Glutamatergic neuron (in vitro differentiated cells): Measurements from ENCODE around the gene SGF29. TPM values are rescaled to one million over a fixed set of nuclear protein-coding genes. Genes with fewer than 3 reads are reported as not detected.

Experiments
- DNase-seq: peaks from one replicate; pipeline ENCODE4 v3.0.0; 2022
- H3K27ac Mint-ChIP-seq: one replicate; pipeline ENCODE4 v1.8.0; 2020; ENCODE audit warnings: mild to moderate bottlenecking, mixed read lengths, inconsistent platforms; ENCODE audit not compliant: unreplicated experiment
- H3K27me3 Mint-ChIP-seq: one replicate; pipeline ENCODE4 v1.8.0; 2020; ENCODE audit warnings: mild to moderate bottlenecking, moderate library complexity, mixed read lengths, inconsistent platforms; ENCODE audit not compliant: unreplicated experiment
- H3K36me3 Mint-ChIP-seq: one replicate; pipeline ENCODE4 v1.8.0; 2020; ENCODE audit warnings: mild to moderate bottlenecking, mixed read lengths, inconsistent platforms; ENCODE audit not compliant: unreplicated experiment
- H3K4me1 Mint-ChIP-seq: one replicate; pipeline ENCODE4 v1.8.0; 2020; ENCODE audit warnings: mild to moderate bottlenecking, low read depth, mixed read lengths, inconsistent platforms; ENCODE audit not compliant: unreplicated experiment
- H3K4me3 Mint-ChIP-seq: one replicate; pipeline ENCODE4 v1.8.0; 2020; ENCODE audit warnings: mild to moderate bottlenecking, mixed read lengths, inconsistent platforms; ENCODE audit not compliant: unreplicated experiment
- H3K9me3 Mint-ChIP-seq: one replicate; pipeline ENCODE4 v1.8.0; 2020; ENCODE audit warnings: mild to moderate bottlenecking, moderate library complexity, mixed read lengths, inconsistent platforms; ENCODE audit not compliant: unreplicated experiment
- CTCF ChIP-seq: fragments of 200-600 bp; sonication (generic); IDR thresholded peaks from one replicate; pipeline ENCODE4 v1.5.0; 2021; ENCODE audit not compliant: partially characterized antibody, unreplicated experiment
- total RNA-seq: library from RNA; stranded (reverse); fragmentation: NEBNext Ultra II Directional; extraction: Animal tissue kit (Norgen Biotek cat#: 25700); gene quantifications from one replicate; pipeline ENCODE4 v1.2.1, GENCODE V29; 2021; ENCODE audit not compliant: unreplicated experiment

SGF29 gene
- total RNA-seq, 1 donor from 2014 or later: 29.2 TPM

- TF ChIP-seq CTCF: no peak
- Mint-ChIP-seq H3K27me3 (peaks cover 5% of the 10 kb centered on the region), H3K9me3 (peaks cover 3% of the 10 kb centered on the region), H3K4me1 (peaks cover 20% of the 10 kb centered on the region), H3K27ac (no peak overlapping the region), H3K36me3 (no peaks in the 10 kb centered on the region), H3K4me3 (no peak overlapping the region)
- no peak for DNase-seq
These were observed 20.3 kb downstream of the SGF29 start for GRCh38 chr16:28573738-28574718.

- Mint-ChIP-seq H3K9me3 (peaks cover 3% of the 10 kb centered on the region), H3K27me3 (peaks cover 3% of the 10 kb centered on the region), H3K4me1 (peaks cover 20% of the 10 kb centered on the region), H3K36me3 (no peaks in the 10 kb centered on the region), H3K27ac (no peak overlapping the region), H3K4me3 (no peak overlapping the region)
- no peak for DNase-seq
- no peak for TF ChIP-seq CTCF
These were observed 21.2 kb downstream of the SGF29 start for GRCh38 chr16:28574925-28575324.

GRCh38 chr16:28575446-28576109 is 21.9 kb downstream of the SGF29 start:
- Mint-ChIP-seq H3K9me3 (peaks cover 3% of the 10 kb centered on the region), H3K27me3 (peaks cover 3% of the 10 kb centered on the region), H3K4me1 (peaks cover 20% of the 10 kb centered on the region), H3K36me3 (no peaks in the 10 kb centered on the region), H3K27ac (no peak overlapping the region), H3K4me3 (no peak overlapping the region)
- DNase-seq: no peak
- TF ChIP-seq CTCF: no peak

- no peak overlapping the region for H3K27ac Mint-ChIP-seq
- no peak overlapping the region for H3K4me3 Mint-ChIP-seq
- no peak for TF ChIP-seq CTCF
These were observed 27.1 kb downstream of the SGF29 start for GRCh38 chr16:28580726-28581315.

More at GRCh38 chr16:28580726-28581315, 27.1 kb downstream of the SGF29 start:
- no peaks in the 10 kb centered on the region for H3K9me3 Mint-ChIP-seq
- DNase-seq: no peak
- H3K27me3 Mint-ChIP-seq: peaks cover 2% of the 10 kb centered on the region
- no peaks in the 10 kb centered on the region for H3K36me3 Mint-ChIP-seq
- no peaks in the 10 kb centered on the region for H3K4me1 Mint-ChIP-seq
